HAP-1 (cell line): ENCODE results near the gene MXD1.
"Not testable (repeated sequence)": the region's sequence is repeated elsewhere in the genome, so short reads cannot be mapped to it uniquely, and the experiment has no call there.

Experiments used
- DNase-seq, 2 experiments: peaks; one replicate each; pipeline ENCODE4 v3.0.0-alpha.2; 2016 to 2020; ENCODE audit warnings: low spot score in 2 of 2
- H3K27me3 ChIP-seq: fragments of 250-450 bp; sonication (Bioruptor Pico); 2 replicates; pipeline ENCODE4 v1.5.1; 2020; ENCODE audit warnings: low read depth, mild to moderate bottlenecking, moderate library complexity
- H3K36me3 ChIP-seq: fragments of 250-450 bp; sonication (Bioruptor Pico); replicated peaks from 2 replicates; pipeline ENCODE4 v1.5.1; 2020; ENCODE audit warnings: mild to moderate bottlenecking
- H3K4me1 ChIP-seq: fragments of 250-450 bp; sonication (Bioruptor Pico); 2 replicates; pipeline ENCODE4 v1.5.1; 2020; ENCODE audit warnings: mild to moderate bottlenecking
- H3K4me3 ChIP-seq: fragments of 250-450 bp; sonication (Bioruptor Pico); 2 replicates; pipeline ENCODE4 v1.5.1; 2020; ENCODE audit warnings: mild to moderate bottlenecking, moderate library complexity
- H3K9me3 ChIP-seq: fragments of 250-450 bp; sonication (Bioruptor Pico); 2 replicates; pipeline ENCODE4 v1.5.1; 2020; ENCODE audit warnings: mild to moderate bottlenecking, moderate library complexity
- in situ Hi-C: fragments of 300-500 bp; cut with MboI; formaldehyde crosslinking; loops from 3 replicates; pipeline ENCODE4 v1.14.3; 2020; ENCODE audit warnings: low sequenced_read_pairs, inconsistent platforms, mixed read lengths

The MXD1 gene, protein sequence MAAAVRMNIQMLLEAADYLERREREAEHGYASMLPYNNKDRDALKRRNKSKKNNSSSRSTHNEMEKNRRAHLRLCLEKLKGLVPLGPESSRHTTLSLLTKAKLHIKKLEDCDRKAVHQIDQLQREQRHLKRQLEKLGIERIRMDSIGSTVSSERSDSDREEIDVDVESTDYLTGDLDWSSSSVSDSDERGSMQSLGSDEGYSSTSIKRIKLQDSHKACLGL

GRCh38 chr2:69914950-69915945 lies at the start of gene MXD1:
TSS of gene MXD1 (plus strand) at chr2:69915109. CDS start at chr2:69915331, 222 bp downstream.
- Histone ChIP-seq H3K4me3 (peak within 1 kb of the TSS; percentile 91), H3K27me3 (no peaks in the 10 kb centered on the region), H3K36me3 (peaks cover 7% of the 10 kb centered on the region), H3K4me1 (peaks cover 14% of the 10 kb centered on the region), H3K9me3 (no peaks in the 10 kb centered on the region)
- DNase-seq = peak in 1 of 2 experiments; percentile 28
- in situ Hi-C loops = loop anchor here (10.0 to 25.0 kb wide), 3 partner anchors 150 to 722 kb away; partner anchors contain the start of gene SNRPG

DNA sequence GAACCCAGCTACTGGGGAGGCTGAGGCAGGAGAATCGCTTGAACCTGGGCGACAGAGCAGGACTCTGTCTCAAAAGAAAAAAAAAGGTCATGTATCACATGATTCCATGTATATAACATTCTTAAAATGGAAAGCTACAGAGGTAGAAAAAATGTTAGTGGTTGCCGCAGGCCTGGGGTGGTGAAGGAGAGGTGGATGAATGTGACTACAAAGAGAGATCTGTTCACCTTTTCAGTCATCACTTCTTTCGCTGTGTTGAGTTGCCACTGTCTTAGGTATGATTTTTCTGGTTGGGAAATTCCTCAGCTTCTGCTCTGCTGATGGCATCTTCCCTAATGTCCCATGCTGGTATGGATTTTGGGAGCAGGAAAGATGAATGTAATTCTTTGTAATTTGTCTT lies 26.5 kb upstream of the MXD1 start:
- Histone ChIP-seq H3K9me3 (no peaks in the 10 kb centered on the region), H3K4me3 (no peak overlapping the region), H3K4me1 (0 out of 2 replicates have a peak, but pooled peaks cover 1% of the 10 kb centered on the region), H3K36me3 (no peaks in the 10 kb centered on the region), H3K27me3 (no peaks in the 10 kb centered on the region)
- in situ Hi-C loops = no loop called here
- no peak for DNase-seq

DNA sequence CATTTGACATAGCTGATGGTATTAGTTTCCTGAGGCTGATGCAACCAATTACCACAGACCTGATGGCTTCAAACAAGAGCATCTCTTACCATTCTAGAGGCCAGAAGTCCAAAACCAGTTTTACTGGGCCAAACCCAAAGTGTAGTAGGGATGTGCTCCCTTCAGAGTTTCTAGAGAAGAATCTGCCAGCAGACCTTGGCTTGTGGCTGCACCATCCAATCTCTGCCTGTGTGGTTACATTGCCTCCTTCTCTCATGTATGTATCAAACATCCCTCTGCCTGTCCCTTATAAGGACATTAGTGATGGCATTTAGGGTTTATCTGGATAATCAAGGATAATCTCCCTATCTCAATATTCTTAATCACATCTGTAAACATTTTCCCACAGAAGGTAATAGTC lies 25.6 kb upstream of the MXD1 start:
- H3K4me3 ChIP-seq = no peak overlapping the region
- no peak for DNase-seq
- H3K36me3 ChIP-seq = no peaks in the 10 kb centered on the region
- in situ Hi-C loops = no loop called here
- H3K27me3 ChIP-seq = no peaks in the 10 kb centered on the region
- no peaks in the 10 kb centered on the region for H3K9me3 ChIP-seq
- 0 out of 2 replicates have a peak, but pooled peaks cover 2% of the 10 kb centered on the region for H3K4me1 ChIP-seq

- DNase-seq = no peak
- 0 out of 2 replicates have a peak, but pooled peaks cover 4% of the 10 kb centered on the region for H3K4me1 ChIP-seq
- H3K27me3 ChIP-seq = no peaks in the 10 kb centered on the region
- H3K9me3 ChIP-seq = no peaks in the 10 kb centered on the region
- no peaks in the 10 kb centered on the region for H3K36me3 ChIP-seq
- in situ Hi-C loops = no loop called here
- H3K4me3 ChIP-seq = no peak overlapping the region
Measured at GRCh38 chr2:69890881-69891280, 24.0 kb upstream of the MXD1 start.

GRCh38 chr2:69892838-69893424 lies 22.0 kb upstream of the MXD1 start:
- H3K9me3 ChIP-seq, H3K4me3 ChIP-seq, in situ Hi-C loops, H3K27me3 ChIP-seq, H3K4me1 ChIP-seq: not testable (repeated sequence)
- DNase-seq = peak in 1 of 2 experiments; percentile 20
- peaks cover 18% of the 10 kb centered on the region for H3K36me3 ChIP-seq

DNA sequence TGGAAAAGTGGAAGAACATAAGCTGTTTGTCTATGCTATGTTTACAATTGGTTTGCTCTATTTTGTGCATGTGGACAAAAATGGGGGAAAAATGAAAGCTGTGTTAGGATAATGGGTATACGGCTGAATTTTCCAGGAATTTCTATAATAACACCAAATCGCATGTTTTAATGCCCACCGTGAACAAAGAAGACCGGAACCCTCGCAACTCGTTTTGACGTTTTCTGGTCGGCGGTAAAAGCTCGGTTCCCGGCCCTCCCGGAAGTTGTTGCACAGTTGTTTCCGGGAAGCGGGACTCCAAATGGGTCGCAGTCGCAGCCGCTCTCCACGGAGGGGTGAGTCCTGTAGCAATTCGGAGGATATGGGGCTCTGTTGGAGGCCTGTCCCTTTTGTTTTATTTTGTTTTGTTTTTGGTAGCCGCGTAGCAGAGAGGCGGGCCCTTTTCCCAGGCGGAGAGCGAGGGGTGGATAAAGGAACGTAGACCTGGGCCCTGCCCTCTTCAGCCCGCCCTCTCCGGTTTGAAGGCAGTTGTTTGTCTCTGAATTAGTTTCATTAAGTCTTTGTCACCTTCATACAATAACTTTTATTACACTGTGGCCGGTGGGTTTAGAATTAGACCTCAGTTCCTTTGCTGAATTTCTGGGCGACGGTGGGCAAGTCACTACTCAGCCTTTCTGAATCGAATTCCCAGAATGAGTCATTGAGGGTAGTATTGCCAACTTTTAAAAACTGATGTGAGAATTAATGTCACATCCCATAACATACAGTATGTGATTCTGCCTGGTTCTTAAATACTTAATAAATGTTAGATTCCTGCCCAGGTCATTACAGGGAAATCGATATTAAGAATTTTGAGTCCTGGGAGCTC lies 21.0 kb upstream of the MXD1 start, which contains the start of gene SNRNP27:
Gene SNRNP27 (plus strand): TSS at position 273 of the 868 bp plus-strand sequence. CDS start 29 bp downstream, at position 302.
- no peaks in the 10 kb centered on the region for H3K9me3 ChIP-seq
- DNase-seq = peak; percentile 69 to 87
- in situ Hi-C loops = no loop called here
- peak within 1 kb of the TSS; percentile 69 for H3K4me3 ChIP-seq
- 0 out of 2 replicates have a peak, but pooled peaks cover 4% of the 10 kb centered on the region for H3K4me1 ChIP-seq
- H3K27me3 ChIP-seq = no peaks in the 10 kb centered on the region
- H3K36me3 ChIP-seq = peaks cover 28% of the 10 kb centered on the region

GRCh38 chr2:69894737-69895136 lies 20.2 kb upstream of the MXD1 start:
- in situ Hi-C loops, H3K4me1 ChIP-seq, H3K27me3 ChIP-seq, H3K9me3 ChIP-seq, DNase-seq: not testable (repeated sequence)
- Histone ChIP-seq H3K36me3 (peaks cover 35% of the 10 kb centered on the region), H3K4me3 (peak overlapping the region; percentile 69)

DNA sequence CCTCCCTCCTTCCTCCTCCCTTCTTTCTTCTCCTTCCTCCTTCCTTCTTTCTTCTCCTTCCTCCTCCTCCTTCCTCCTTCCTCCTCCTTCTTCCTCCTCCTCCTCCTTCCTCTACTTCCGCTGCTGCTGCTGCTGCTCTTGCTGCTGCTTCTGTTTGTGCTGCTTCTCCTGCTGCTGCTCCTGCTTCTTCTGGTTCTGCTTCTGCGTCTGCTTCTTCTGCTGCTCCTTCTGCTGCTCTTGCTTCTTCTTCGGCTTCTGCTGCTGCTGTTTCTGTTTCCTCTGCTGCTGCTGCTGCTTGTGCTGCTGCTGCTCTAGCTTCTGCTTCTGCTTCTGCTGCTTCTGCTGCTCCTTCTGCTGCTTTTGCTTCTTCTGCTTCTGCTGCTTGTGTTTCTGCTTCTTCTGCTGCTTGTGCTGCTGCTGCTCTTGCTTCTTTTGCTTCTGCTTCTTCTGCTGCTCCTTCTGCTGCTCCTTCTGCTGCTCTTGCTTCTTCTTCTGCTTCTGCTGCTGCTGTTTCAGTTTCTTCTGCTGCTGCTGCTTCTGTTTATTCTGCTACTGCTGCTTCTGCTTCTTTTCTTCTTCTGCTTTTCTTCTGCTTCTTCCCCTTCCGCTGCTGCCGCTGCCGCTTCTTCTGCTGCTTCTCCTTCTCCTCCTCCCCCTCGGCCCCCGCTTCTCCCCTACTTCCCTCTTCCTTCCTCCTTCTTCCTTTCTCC lies 12.5 kb upstream of the MXD1 start:
- Histone ChIP-seq H3K4me3 (no peak overlapping the region), H3K9me3 (no peaks in the 10 kb centered on the region), H3K4me1 (no peaks in the 10 kb centered on the region), H3K27me3 (no peaks in the 10 kb centered on the region), H3K36me3 (peaks cover 56% of the 10 kb centered on the region)
- in situ Hi-C loops = loop anchor here (10.0 to 25.0 kb wide), 3 partner anchors 242 to 735 kb away; partner anchors contain the start of gene SNRPG
- DNase-seq = no peak

DNA sequence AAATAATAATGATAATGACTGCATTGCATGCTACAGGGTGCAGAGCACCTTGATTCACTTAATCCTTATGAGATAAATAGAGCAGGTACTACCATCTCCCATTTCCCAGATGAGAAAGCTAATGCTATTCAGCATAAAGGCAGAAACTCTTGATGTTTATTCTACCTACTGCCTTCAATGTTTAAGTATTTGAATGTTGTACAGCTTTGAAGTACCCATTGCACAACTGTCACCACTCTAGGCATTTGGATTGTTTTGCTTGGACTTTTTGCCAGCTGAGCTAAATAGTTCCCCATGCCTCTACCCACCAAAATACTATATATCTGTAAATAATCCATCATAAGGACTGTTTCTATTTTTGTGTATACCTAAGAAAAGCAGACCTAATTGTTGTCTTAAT lies 7.7 kb upstream of the MXD1 start:
- Histone ChIP-seq H3K4me3 (no peak overlapping the region), H3K4me1 (no peaks in the 10 kb centered on the region), H3K27me3 (no peaks in the 10 kb centered on the region), H3K36me3 (peaks cover 29% of the 10 kb centered on the region), H3K9me3 (no peaks in the 10 kb centered on the region)
- no peak for DNase-seq
- in situ Hi-C loops = loop anchor here (10.0 to 25.0 kb wide), 3 partner anchors 238 to 730 kb away; partner anchors contain the start of gene SNRPG

GRCh38 chr2:69911985-69912563 lies 2.8 kb upstream of the MXD1 start:
- DNase-seq = peak in 1 of 2 experiments; percentile 69
- no peaks in the 10 kb centered on the region for H3K27me3 ChIP-seq
- peaks cover 13% of the 10 kb centered on the region for H3K36me3 ChIP-seq
- H3K4me1 ChIP-seq = peaks cover 14% of the 10 kb centered on the region
- in situ Hi-C loops = loop anchor here (10.0 to 25.0 kb wide), 3 partner anchors 153 to 725 kb away; partner anchors contain the start of gene SNRPG
- H3K4me3 ChIP-seq = no peak overlapping the region
- no peaks in the 10 kb centered on the region for H3K9me3 ChIP-seq

- Histone ChIP-seq H3K4me1 (peaks cover 14% of the 10 kb centered on the region), H3K9me3 (no peaks in the 10 kb centered on the region), H3K36me3 (peaks cover 7% of the 10 kb centered on the region), H3K27me3 (no peaks in the 10 kb centered on the region), H3K4me3 (peak overlapping the region; percentile 91)
- in situ Hi-C loops = loop anchor here (10.0 to 25.0 kb wide), 3 partner anchors 150 to 723 kb away; partner anchors contain the start of gene SNRPG
- DNase-seq = peak; percentile 100
Measured at GRCh38 chr2:69914164-69914949, 552 bp upstream of the MXD1 start.
